Measurements from ENCODE around the gene ZFYVE28.

Gene ZFYVE28

DNA sequence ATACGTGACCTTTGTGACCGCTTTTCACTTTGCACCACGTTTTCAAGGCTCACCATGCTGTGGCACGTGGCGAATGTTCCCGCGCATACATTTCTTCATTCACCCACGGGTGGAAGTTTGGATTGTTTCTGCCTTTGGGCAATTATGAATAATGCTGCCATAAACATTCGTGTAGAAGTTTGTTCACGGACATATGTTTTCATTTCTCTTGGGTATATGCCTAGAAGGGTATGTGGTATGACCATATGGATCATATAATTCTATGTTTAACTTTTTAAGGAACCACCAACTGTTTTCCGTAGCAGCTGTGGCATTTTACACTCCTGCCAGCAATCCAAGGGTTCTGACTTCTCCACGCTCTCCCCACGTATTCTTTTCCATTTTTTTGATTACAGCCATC lies 95.6 kb downstream of the ZFYVE28 start:
- Histone ChIP-seq H3K27me3 (ENCODE audit: control insufficient read depth in 2 of 2, insufficient read depth in 2 of 2, low read length in 2 of 2) (no peaks in the 10 kb centered on the region), H3K4me3 (ENCODE audit: low read length in 2 of 2) (no peak overlapping the region), H3K9ac (ENCODE audit: low read depth in 1 of 2, low read length in 2 of 2) (no peak overlapping the region), H3K4me1 (ENCODE audit: control insufficient read depth in 2 of 2, insufficient read depth in 2 of 2, low read length in 2 of 2) (no peaks in the 10 kb centered on the region), H3K9me3 (ENCODE audit: control insufficient read depth in 2 of 2, low read length in 2 of 2) (peaks cover 0 to under 1% of the 10 kb centered on the region in 2 donors), H3K36me3 (ENCODE audit: control insufficient read depth in 2 of 2, insufficient read depth in 2 of 2, low read length in 2 of 2) (no peaks in the 10 kb centered on the region), H3K27ac (ENCODE audit: low read depth in 2 of 2, low read length in 2 of 2) (no peak overlapping the region)

DNA sequence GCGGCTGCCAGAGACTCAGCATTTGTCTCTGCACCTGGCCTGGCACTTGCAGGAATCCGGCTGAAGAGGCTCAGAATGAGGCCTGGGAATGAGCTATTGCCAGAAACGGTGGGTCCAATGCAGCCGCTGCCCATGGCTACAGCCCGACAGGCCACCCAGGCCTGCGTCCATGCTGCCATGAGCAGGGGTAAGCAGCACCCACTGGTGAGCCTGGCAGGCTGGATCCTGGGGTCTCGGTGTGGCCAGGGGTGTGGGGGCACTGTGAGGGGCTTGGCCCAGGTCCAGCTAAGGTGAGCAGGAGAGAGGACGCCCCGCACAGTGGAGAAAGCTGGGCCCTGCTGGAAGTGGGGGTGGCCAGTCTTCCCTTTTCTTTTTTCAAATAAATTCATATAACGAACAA lies 96.2 kb downstream of the ZFYVE28 start:
- Histone ChIP-seq H3K4me1 (ENCODE audit: control insufficient read depth in 2 of 2, insufficient read depth in 2 of 2, low read length in 2 of 2) (no peaks in the 10 kb centered on the region), H3K9me3 (ENCODE audit: control insufficient read depth in 2 of 2, low read length in 2 of 2) (no peaks in the 10 kb centered on the region), H3K9ac (ENCODE audit: low read depth in 1 of 2, low read length in 2 of 2) (no peak overlapping the region), H3K27me3 (ENCODE audit: control insufficient read depth in 2 of 2, insufficient read depth in 2 of 2, low read length in 2 of 2) (no peaks in the 10 kb centered on the region), H3K4me3 (ENCODE audit: low read length in 2 of 2) (no peak overlapping the region), H3K27ac (ENCODE audit: low read depth in 2 of 2, low read length in 2 of 2) (no peak overlapping the region), H3K36me3 (ENCODE audit: control insufficient read depth in 2 of 2, insufficient read depth in 2 of 2, low read length in 2 of 2) (no peaks in the 10 kb centered on the region)

GRCh38 chr4:2321279-2322196 lies 96.9 kb downstream of the ZFYVE28 start:
- no peak overlapping the region for H3K27ac ChIP-seq (ENCODE audit: low read depth in 2 of 2, low read length in 2 of 2)

DNA sequence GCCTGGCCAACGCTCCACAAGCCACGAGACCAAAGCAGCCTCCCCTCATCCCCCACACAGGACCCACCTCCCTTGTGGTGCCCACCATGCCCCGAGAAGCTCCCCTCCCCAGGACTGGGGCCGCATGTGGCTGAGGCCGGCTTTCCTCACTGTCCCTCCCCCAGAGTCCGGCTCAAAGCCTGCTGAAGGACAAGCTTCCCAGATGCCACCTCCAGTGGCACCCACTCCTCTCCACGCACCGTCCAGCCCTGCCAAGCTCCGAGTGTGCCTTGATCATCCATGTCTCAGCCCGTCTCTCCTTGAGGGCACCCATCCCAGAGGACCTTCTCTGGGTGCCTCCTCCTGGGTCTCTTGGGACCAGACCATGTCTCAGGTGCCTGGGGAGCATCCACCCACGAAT lies 97.7 kb downstream of the ZFYVE28 start:
- Histone ChIP-seq H3K36me3 (ENCODE audit: control insufficient read depth in 2 of 2, insufficient read depth in 2 of 2, low read length in 2 of 2) (no peaks in the 10 kb centered on the region), H3K27me3 (ENCODE audit: control insufficient read depth in 2 of 2, insufficient read depth in 2 of 2, low read length in 2 of 2) (no peaks in the 10 kb centered on the region), H3K27ac (ENCODE audit: low read depth in 2 of 2, low read length in 2 of 2) (no peak overlapping the region), H3K9ac (ENCODE audit: low read depth in 1 of 2, low read length in 2 of 2) (no peak overlapping the region), H3K4me3 (ENCODE audit: low read length in 2 of 2) (no peak overlapping the region), H3K4me1 (ENCODE audit: control insufficient read depth in 2 of 2, insufficient read depth in 2 of 2, low read length in 2 of 2) (no peaks in the 10 kb centered on the region), H3K9me3 (ENCODE audit: control insufficient read depth in 2 of 2, low read length in 2 of 2) (no peaks in the 10 kb centered on the region)

More at GRCh38 chr4:2321279-2322196, 96.9 kb downstream of the ZFYVE28 start:
- H3K4me1 ChIP-seq (ENCODE audit: control insufficient read depth in 2 of 2, insufficient read depth in 2 of 2, low read length in 2 of 2) = no peaks in the 10 kb centered on the region
- H3K9me3 ChIP-seq (ENCODE audit: control insufficient read depth in 2 of 2, low read length in 2 of 2) = no peaks in the 10 kb centered on the region
- no peaks in the 10 kb centered on the region for H3K36me3 ChIP-seq (ENCODE audit: control insufficient read depth in 2 of 2, insufficient read depth in 2 of 2, low read length in 2 of 2)
- no peak overlapping the region for H3K4me3 ChIP-seq (ENCODE audit: low read length in 2 of 2)
- H3K9ac ChIP-seq (ENCODE audit: low read depth in 1 of 2, low read length in 2 of 2) = no peak overlapping the region
- no peaks in the 10 kb centered on the region for H3K27me3 ChIP-seq (ENCODE audit: control insufficient read depth in 2 of 2, insufficient read depth in 2 of 2, low read length in 2 of 2)

DNA sequence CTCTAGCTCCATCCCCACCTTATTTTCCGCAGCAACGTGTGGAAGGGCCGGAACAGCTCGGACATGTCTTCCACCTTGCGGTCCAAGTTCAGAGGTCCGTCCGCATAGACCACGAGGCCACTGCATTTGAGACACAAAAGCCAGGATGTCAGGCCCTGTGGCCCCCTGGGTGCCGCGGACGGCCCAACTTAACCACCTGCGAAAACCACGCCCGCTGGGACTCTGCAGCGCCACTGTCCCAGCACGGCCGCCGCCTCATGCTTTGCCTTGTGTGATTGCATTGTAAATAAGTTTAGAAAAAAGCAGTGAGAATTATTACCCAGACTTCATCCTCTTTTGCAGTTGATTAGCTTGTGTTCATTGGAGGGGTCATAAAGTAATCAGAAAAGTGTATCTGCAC lies 98.3 kb downstream of the ZFYVE28 start:
- no peaks in the 10 kb centered on the region for H3K9me3 ChIP-seq (ENCODE audit: control insufficient read depth in 2 of 2, low read length in 2 of 2)
- no peak overlapping the region for H3K4me3 ChIP-seq (ENCODE audit: low read length in 2 of 2)
- H3K36me3 ChIP-seq (ENCODE audit: control insufficient read depth in 2 of 2, insufficient read depth in 2 of 2, low read length in 2 of 2) = no peaks in the 10 kb centered on the region
- H3K4me1 ChIP-seq (ENCODE audit: control insufficient read depth in 2 of 2, insufficient read depth in 2 of 2, low read length in 2 of 2) = no peaks in the 10 kb centered on the region
- H3K9ac ChIP-seq (ENCODE audit: low read depth in 1 of 2, low read length in 2 of 2) = no peak overlapping the region
- H3K27ac ChIP-seq (ENCODE audit: low read depth in 2 of 2, low read length in 2 of 2) = no peak overlapping the region
- H3K27me3 ChIP-seq (ENCODE audit: control insufficient read depth in 2 of 2, insufficient read depth in 2 of 2, low read length in 2 of 2) = no peaks in the 10 kb centered on the region

- no peak overlapping the region for H3K27ac ChIP-seq (ENCODE audit: low read depth in 2 of 2, low read length in 2 of 2)
- no peaks in the 10 kb centered on the region for H3K9me3 ChIP-seq (ENCODE audit: control insufficient read depth in 2 of 2, low read length in 2 of 2)
- H3K4me1 ChIP-seq (ENCODE audit: control insufficient read depth in 2 of 2, insufficient read depth in 2 of 2, low read length in 2 of 2) = no peaks in the 10 kb centered on the region
These were observed 99.6 kb downstream of the ZFYVE28 start for GRCh38 chr4:2318885-2319284.

DNA sequence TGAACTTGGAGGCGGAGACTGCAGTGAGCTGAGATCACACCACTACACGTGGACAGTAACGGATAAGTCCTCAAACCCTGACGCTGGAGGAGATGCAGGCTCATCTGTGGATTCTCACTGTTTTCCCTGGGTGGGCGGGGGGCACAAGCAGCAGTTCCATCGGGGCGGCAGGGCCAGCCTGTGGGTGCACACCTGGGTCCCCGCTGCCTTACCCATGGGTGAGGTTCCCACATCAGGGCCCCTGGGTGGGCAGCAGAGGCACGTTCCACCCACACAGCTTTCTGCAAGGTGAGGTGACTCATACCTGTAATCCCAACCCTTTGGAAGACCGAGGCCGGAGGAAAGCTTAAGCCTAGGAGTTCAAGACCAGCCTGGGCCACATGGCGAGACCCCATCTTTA lies 100.0 kb downstream of the ZFYVE28 start:
- no peak overlapping the region for H3K4me3 ChIP-seq (ENCODE audit: low read length in 2 of 2)
- no peaks in the 10 kb centered on the region for H3K9me3 ChIP-seq (ENCODE audit: control insufficient read depth in 2 of 2, low read length in 2 of 2)
- H3K27me3 ChIP-seq (ENCODE audit: control insufficient read depth in 2 of 2, insufficient read depth in 2 of 2, low read length in 2 of 2) = no peaks in the 10 kb centered on the region
- H3K36me3 ChIP-seq (ENCODE audit: control insufficient read depth in 2 of 2, insufficient read depth in 2 of 2, low read length in 2 of 2) = no peaks in the 10 kb centered on the region
- no peak overlapping the region for H3K9ac ChIP-seq (ENCODE audit: low read depth in 1 of 2, low read length in 2 of 2)
- no peak overlapping the region for H3K27ac ChIP-seq (ENCODE audit: low read depth in 2 of 2, low read length in 2 of 2)
- no peaks in the 10 kb centered on the region for H3K4me1 ChIP-seq (ENCODE audit: control insufficient read depth in 2 of 2, insufficient read depth in 2 of 2, low read length in 2 of 2)

More at GRCh38 chr4:2318885-2319284, 99.6 kb downstream of the ZFYVE28 start:
- H3K27me3 ChIP-seq (ENCODE audit: control insufficient read depth in 2 of 2, insufficient read depth in 2 of 2, low read length in 2 of 2) = no peaks in the 10 kb centered on the region
- no peaks in the 10 kb centered on the region for H3K36me3 ChIP-seq (ENCODE audit: control insufficient read depth in 2 of 2, insufficient read depth in 2 of 2, low read length in 2 of 2)
- no peak overlapping the region for H3K9ac ChIP-seq (ENCODE audit: low read depth in 1 of 2, low read length in 2 of 2)
- no peak overlapping the region for H3K4me3 ChIP-seq (ENCODE audit: low read length in 2 of 2)

GRCh38 chr4:2313366-2313765 lies 105.1 kb downstream of the ZFYVE28 start:
- H3K9ac ChIP-seq (ENCODE audit: low read depth in 1 of 2, low read length in 2 of 2) = no peak overlapping the region
- no peaks in the 10 kb centered on the region for H3K9me3 ChIP-seq (ENCODE audit: control insufficient read depth in 2 of 2, low read length in 2 of 2)
- no peaks in the 10 kb centered on the region for H3K4me1 ChIP-seq (ENCODE audit: control insufficient read depth in 2 of 2, insufficient read depth in 2 of 2, low read length in 2 of 2)
- no peak overlapping the region for H3K27ac ChIP-seq (ENCODE audit: low read depth in 2 of 2, low read length in 2 of 2)
- no peaks in the 10 kb centered on the region for H3K27me3 ChIP-seq (ENCODE audit: control insufficient read depth in 2 of 2, insufficient read depth in 2 of 2, low read length in 2 of 2)
- H3K4me3 ChIP-seq (ENCODE audit: low read length in 2 of 2) = no peak overlapping the region
- no peaks in the 10 kb centered on the region for H3K36me3 ChIP-seq (ENCODE audit: control insufficient read depth in 2 of 2, insufficient read depth in 2 of 2, low read length in 2 of 2)

DNA sequence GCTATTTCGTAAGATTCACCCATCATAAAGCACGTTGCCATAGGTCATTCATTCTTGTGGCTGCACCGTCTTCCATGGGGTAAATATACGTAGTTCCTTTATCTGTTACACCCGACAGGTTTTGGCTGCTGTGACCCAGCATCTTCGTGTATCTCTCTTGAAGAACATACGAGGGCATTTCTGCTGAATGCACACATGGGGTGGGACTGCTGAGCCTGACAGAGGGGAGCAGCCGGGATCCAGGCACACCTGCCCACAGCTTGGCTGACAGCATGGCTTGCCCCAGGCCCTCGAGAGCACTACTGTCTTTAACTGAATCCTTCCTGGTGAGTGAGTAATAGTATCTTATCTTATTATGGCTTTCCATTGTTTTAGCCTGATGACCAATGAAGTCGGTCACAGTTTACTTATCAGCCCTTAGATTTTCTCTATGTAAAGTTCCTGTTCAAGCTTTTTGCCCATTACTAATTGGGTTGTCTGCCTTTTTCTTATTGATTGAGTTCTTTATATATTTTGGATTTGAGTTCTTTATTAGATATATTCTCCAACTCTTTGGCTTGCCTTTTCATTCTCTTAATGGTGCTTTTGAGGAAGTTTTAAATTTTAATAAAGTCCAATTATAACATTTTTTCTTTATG lies 111.6 kb downstream of the ZFYVE28 start:
- H3K27me3 ChIP-seq (ENCODE audit: control insufficient read depth in 2 of 2, insufficient read depth in 2 of 2, low read length in 2 of 2) = no peaks in the 10 kb centered on the region
- H3K9me3 ChIP-seq (ENCODE audit: control insufficient read depth in 2 of 2, low read length in 2 of 2) = no peaks in the 10 kb centered on the region
- H3K4me3 ChIP-seq (ENCODE audit: low read length in 2 of 2) = no peak overlapping the region
- peaks cover 0 to 2% of the 10 kb centered on the region in 2 donors for H3K36me3 ChIP-seq (ENCODE audit: control insufficient read depth in 2 of 2, insufficient read depth in 2 of 2, low read length in 2 of 2)
- H3K9ac ChIP-seq (ENCODE audit: low read depth in 1 of 2, low read length in 2 of 2) = no peak overlapping the region
- no peak overlapping the region for H3K27ac ChIP-seq (ENCODE audit: low read depth in 2 of 2, low read length in 2 of 2)
- peaks cover 4 to 6% of the 10 kb centered on the region in 2 donors for H3K4me1 ChIP-seq (ENCODE audit: control insufficient read depth in 2 of 2, insufficient read depth in 2 of 2, low read length in 2 of 2)

GRCh38 chr4:2305766-2306501 lies 112.5 kb downstream of the ZFYVE28 start:
- H3K27me3 ChIP-seq (ENCODE audit: control insufficient read depth in 2 of 2, insufficient read depth in 2 of 2, low read length in 2 of 2) = no peaks in the 10 kb centered on the region
- H3K36me3 ChIP-seq (ENCODE audit: control insufficient read depth in 2 of 2, insufficient read depth in 2 of 2, low read length in 2 of 2) = peaks cover 0 to 2% of the 10 kb centered on the region in 2 donors
- H3K4me1 ChIP-seq (ENCODE audit: control insufficient read depth in 2 of 2, insufficient read depth in 2 of 2, low read length in 2 of 2) = peaks cover 4 to 6% of the 10 kb centered on the region in 2 donors
- no peak overlapping the region for H3K27ac ChIP-seq (ENCODE audit: low read depth in 2 of 2, low read length in 2 of 2)
- H3K9ac ChIP-seq (ENCODE audit: low read depth in 1 of 2, low read length in 2 of 2) = no peak overlapping the region
- no peak overlapping the region for H3K4me3 ChIP-seq (ENCODE audit: low read length in 2 of 2)
- no peaks in the 10 kb centered on the region for H3K9me3 ChIP-seq (ENCODE audit: control insufficient read depth in 2 of 2, low read length in 2 of 2)

Measured in mucosa of rectum (tissue), 2 donors.